Loucy (cell line): ENCODE results near the gene NKAIN2.
"Not testable (repeated sequence)": the region's sequence is repeated elsewhere in the genome, so short reads cannot be mapped to it uniquely, and the experiment has no call there.

Experiments used
- H2AFZ ChIP-seq: fragments of 200-600 bp; sonication (generic); 2 replicates; pipeline ENCODE4 v1.6.0; 2016; ENCODE audit warnings: antibody characterized with exemption, mild to moderate bottlenecking, low read length, moderate library complexity
- H3F3A ChIP-seq: fragments of 200-600 bp; 2 replicates; pipeline ENCODE4 v1.6.0; 2016; ENCODE audit warnings: antibody characterized with exemption, low read depth, mild to moderate bottlenecking
- H3K27me3 ChIP-seq: fragments of 200-600 bp; sonication (generic); 2 replicates; pipeline ENCODE4 v1.6.1; 2014; ENCODE audit warnings: low read length, mild to moderate bottlenecking; ENCODE audit not compliant: insufficient read depth, poor library complexity, severe bottlenecking
- H3K36me3 ChIP-seq: fragments of 200-600 bp; sonication (generic); 2 replicates; pipeline ENCODE4 v1.6.1; 2016; ENCODE audit warnings: low read length; ENCODE audit not compliant: insufficient read depth
- H3K4me1 ChIP-seq: fragments of 200-600 bp; sonication (generic); 2 replicates; pipeline ENCODE4 v1.5.1; 2014; ENCODE audit warnings: low read length, mild to moderate bottlenecking; ENCODE audit not compliant: insufficient read depth, poor library complexity, severe bottlenecking
- H3K4me2 ChIP-seq: fragments of 200-600 bp; sonication (generic); 2 replicates; pipeline ENCODE4 v1.6.0; 2014; ENCODE audit warnings: antibody characterized with exemption, low read length, low read depth, mild to moderate bottlenecking; ENCODE audit not compliant: poor library complexity, severe bottlenecking
- H3K4me3 ChIP-seq: fragments of 200-600 bp; sonication (generic); 2 replicates; pipeline ENCODE4 v1.5.1; 2014; ENCODE audit warnings: low read length, mild to moderate bottlenecking, mixed read lengths; ENCODE audit not compliant: poor library complexity, severe bottlenecking
- H3K79me2 ChIP-seq: fragments of 200-600 bp; sonication (generic); 2 replicates; pipeline ENCODE4 v1.6.1; 2014; ENCODE audit warnings: low read length; ENCODE audit not compliant: insufficient read depth
- H3K9ac ChIP-seq: fragments of 200-600 bp; sonication (generic); 2 replicates; pipeline ENCODE4 v1.6.0; 2014; ENCODE audit warnings: mild to moderate bottlenecking, low read depth, low read length, moderate library complexity; ENCODE audit not compliant: poor library complexity, severe bottlenecking
- H3K9me2 ChIP-seq: fragments of 200-600 bp; sonication (generic); replicated peaks from 2 replicates; pipeline ENCODE4 v1.6.1; 2016; ENCODE audit warnings: low read depth, low read length, mixed read lengths
- H3K9me3 ChIP-seq: fragments of 200-600 bp; sonication (generic); 2 replicates; pipeline ENCODE4 v1.6.1; 2014; ENCODE audit warnings: mild to moderate bottlenecking, antibody characterized with exemption, low read length, low read depth; ENCODE audit not compliant: insufficient read depth
- H4K20me1 ChIP-seq: fragments of 200-600 bp; sonication (generic); 2 replicates; pipeline ENCODE4 v1.6.0; 2014; ENCODE audit warnings: antibody characterized with exemption, low read length, mild to moderate bottlenecking; ENCODE audit not compliant: insufficient read depth, poor library complexity, severe bottlenecking
- CTCF ChIP-seq: fragments of 200-600 bp; sonication (generic); conservative IDR thresholded peaks from 2 replicates; pipeline ENCODE4 v1.5.1; 2014; ENCODE audit warnings: mild to moderate bottlenecking, antibody characterized with exemption, low read length
- EZH2phosphoT487 ChIP-seq: fragments of 200-600 bp; IDR thresholded peaks from 2 replicates; pipeline ENCODE4 v1.6.1; 2018; ENCODE audit warnings: antibody characterized with exemption, mild to moderate bottlenecking, moderate library complexity, borderline replicate concordance

Gene NKAIN2

DNA sequence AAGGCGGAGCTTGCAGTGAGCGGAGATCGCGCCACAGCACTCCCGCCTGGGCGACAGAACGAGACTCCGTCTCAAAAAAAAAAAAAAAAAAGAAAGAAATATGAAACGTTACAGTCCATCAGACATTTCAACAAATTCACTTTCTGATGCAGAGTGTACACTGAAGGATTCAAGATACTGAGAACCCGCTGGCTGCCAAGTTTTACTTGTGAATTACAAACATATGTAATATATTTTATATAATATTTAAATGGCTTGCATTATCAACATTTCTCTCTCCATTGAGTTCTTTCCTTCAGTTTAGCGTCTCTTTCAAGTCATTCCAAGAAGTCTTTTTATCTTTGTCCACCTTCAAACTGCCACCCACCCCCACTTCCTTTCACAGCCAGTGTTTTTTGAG lies 917.7 kb downstream of the NKAIN2 start:
- no peak overlapping the region for H2AFZ ChIP-seq
- H3K9me2 ChIP-seq, result no peaks in the 10 kb centered on the region
- no peak overlapping the region for H3K4me3 ChIP-seq
- no peaks in the 10 kb centered on the region for H3K9me3 ChIP-seq
- no peak overlapping the region for H3K4me2 ChIP-seq
- H3K27me3 ChIP-seq, result no peaks in the 10 kb centered on the region
- TF ChIP-seq EZH2phosphoT487 (no peak), CTCF (no peak)
- no peaks in the 10 kb centered on the region for H3F3A ChIP-seq
- no peaks in the 10 kb centered on the region for H3K4me1 ChIP-seq
- H3K79me2 ChIP-seq, result no peaks in the 10 kb centered on the region
- H4K20me1 ChIP-seq, result no peaks in the 10 kb centered on the region
- H3K9ac ChIP-seq, result no peak overlapping the region
- no peaks in the 10 kb centered on the region for H3K36me3 ChIP-seq

DNA sequence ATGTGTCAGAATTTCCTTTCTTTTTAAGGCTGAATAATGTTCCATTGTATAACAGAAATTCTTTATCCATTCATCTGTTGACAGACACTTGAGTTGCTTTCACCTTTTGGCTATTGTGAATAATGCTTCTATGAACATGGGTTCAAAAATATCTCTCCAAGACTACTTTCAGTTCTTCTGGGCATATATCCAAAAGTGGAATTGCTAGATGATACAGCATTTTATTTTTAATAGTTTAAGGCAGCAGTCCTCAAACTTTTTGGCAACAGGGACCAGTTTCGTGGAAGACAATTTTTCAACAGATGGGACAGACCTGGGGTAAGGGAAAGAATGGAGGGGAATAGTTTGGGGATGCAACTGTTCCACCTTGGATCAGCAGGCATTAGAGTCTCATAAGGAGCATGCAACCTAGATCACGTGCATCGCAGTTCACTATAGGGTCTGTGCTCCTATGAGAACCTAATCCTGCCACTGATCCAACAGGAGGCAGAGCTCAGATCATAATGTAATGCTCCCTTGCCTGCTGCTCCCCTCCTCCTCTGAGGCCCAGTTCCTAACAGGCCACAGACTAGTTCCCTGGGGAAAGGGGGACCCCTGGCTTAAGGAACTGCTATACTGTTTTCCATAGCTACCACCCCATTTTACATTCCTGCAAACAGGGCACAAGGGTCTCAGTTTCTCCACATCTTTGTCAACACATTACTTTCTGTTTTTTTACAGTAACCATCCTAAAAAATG lies 918.6 kb downstream of the NKAIN2 start:
- Histone ChIP-seq H3K36me3 (no peaks in the 10 kb centered on the region), H3K79me2 (no peaks in the 10 kb centered on the region), H2AFZ (no peak overlapping the region), H3F3A (no peaks in the 10 kb centered on the region), H3K27me3 (no peaks in the 10 kb centered on the region), H3K9ac (no peak overlapping the region), H3K4me3 (no peak overlapping the region), H3K9me3 (no peaks in the 10 kb centered on the region), H3K4me1 (no peaks in the 10 kb centered on the region), H3K9me2 (no peaks in the 10 kb centered on the region), H4K20me1 (no peaks in the 10 kb centered on the region), H3K4me2 (no peak overlapping the region)
- TF ChIP-seq EZH2phosphoT487 (no peak), CTCF (no peak)

DNA sequence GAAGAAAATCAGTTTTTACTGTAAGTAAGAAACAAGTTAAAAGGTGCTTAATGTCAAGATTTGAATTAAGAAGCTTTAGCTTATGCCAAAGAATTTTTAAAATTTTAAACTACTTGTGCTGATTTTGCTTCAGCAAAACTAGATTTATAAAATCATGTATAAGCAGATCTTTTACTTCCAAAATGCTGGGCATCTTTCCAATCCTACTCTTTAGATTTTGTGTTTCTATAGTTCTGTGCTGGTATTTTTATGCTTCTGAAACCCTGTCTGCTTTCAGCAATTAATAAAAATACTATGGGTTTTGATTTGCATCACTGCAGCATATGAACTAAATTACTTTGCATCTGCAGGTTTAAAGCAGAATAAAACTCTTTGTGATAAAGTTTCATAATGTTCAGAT lies 920.0 kb downstream of the NKAIN2 start:
- H3K79me2 ChIP-seq, result no peaks in the 10 kb centered on the region
- H3K9me2 ChIP-seq, result no peaks in the 10 kb centered on the region
- no peaks in the 10 kb centered on the region for H3K4me1 ChIP-seq
- H3K4me3 ChIP-seq, result no peak overlapping the region
- no peak overlapping the region for H3K9ac ChIP-seq
- no peak overlapping the region for H3K4me2 ChIP-seq
- H4K20me1 ChIP-seq, result no peaks in the 10 kb centered on the region
- H3K9me3 ChIP-seq, result no peaks in the 10 kb centered on the region
- no peaks in the 10 kb centered on the region for H3K27me3 ChIP-seq
- H2AFZ ChIP-seq, result no peak overlapping the region
- no peaks in the 10 kb centered on the region for H3F3A ChIP-seq
- TF ChIP-seq EZH2phosphoT487, result no peak
- TF ChIP-seq CTCF, result no peak
- no peaks in the 10 kb centered on the region for H3K36me3 ChIP-seq

DNA sequence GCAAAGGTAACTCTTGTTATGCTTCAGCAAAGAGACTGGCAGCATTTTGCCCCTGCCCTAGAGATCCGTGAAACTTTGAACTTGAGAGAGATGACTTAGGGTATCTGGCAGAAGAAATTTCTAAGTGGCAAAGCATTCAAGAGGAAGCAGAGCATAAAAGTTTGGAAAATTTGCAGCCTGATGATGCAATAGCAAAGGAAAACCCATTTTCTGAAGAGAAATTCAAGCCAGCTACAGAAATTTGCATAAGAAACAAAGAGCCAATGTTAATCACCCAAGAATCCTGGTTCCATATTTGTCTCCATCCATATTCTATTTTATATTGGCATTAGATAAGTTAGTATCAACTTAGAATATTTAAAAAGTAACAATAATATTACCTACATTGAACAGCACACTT lies 934.1 kb downstream of the NKAIN2 start:
- H3K27me3 ChIP-seq, H3K9me2 ChIP-seq, H3F3A ChIP-seq, H2AFZ ChIP-seq, H3K9ac ChIP-seq, H3K4me1 ChIP-seq, H3K36me3 ChIP-seq, H4K20me1 ChIP-seq, H3K4me3 ChIP-seq, H3K9me3 ChIP-seq, H3K4me2 ChIP-seq, H3K79me2 ChIP-seq: not testable (repeated sequence)
